Measurements from ENCODE around the gene ZWILCH.

- TF ChIP-seq CTCF (IDR thresholded peaks at IDR 0.05) (no peak), POLR2A (IDR thresholded peaks at IDR 0.05) (no peak), EP300 (IDR thresholded peaks at IDR 0.05) (no peak), POLR2AphosphoS5 (IDR thresholded peaks at IDR 0.05) (no peak)
Observed at GRCh38 chr15:66496951-66497501, 8.1 kb upstream of the ZWILCH start.
